GM23338 (cell line): ENCODE data around the gene ATXN7L1.

Source experiments
- CREB1 ChIP-seq: fragments of 250-450 bp; sonication (Bioruptor Pico); IDR thresholded peaks from 2 replicates; pipeline ENCODE4 v1.5.0; 2020; ENCODE audit warnings: low read depth, mild to moderate bottlenecking, moderate library complexity
- CTCF ChIP-seq, 2 experiments: fragments of 200-600 bp in 1 of 2; sonication (generic) in 1 of 2; conservative IDR thresholded peaks; 2 replicates each; pipeline versions ENCODE4 v1.5.1 to v1.6.1; 2016 to 2017; ENCODE audit warnings: antibody characterized with exemption in 2 of 2, low read depth in 2 of 2, mild to moderate bottlenecking in 2 of 2, moderate library complexity in 1 of 2
- EZH2 ChIP-seq: fragments of 200-600 bp; sonication (generic); IDR thresholded peaks from one replicate; pipeline ENCODE4 v1.8.0; 2017; ENCODE audit warnings: antibody characterized with exemption, mild to moderate bottlenecking, low read depth; ENCODE audit not compliant: unreplicated experiment
- EZH2phosphoT487 ChIP-seq: fragments of 200-600 bp; sonication (generic); IDR thresholded peaks from one replicate; pipeline ENCODE4 v1.8.1; 2018; ENCODE audit warnings: antibody characterized with exemption; ENCODE audit not compliant: unreplicated experiment
- JUNB ChIP-seq: IDR thresholded peaks from one replicate; pipeline ENCODE4 v1.6.1; 2016; ENCODE audit warnings: antibody characterized with exemption; ENCODE audit not compliant: unreplicated experiment
- NANOG ChIP-seq: IDR thresholded peaks from 2 replicates; pipeline ENCODE4 v1.6.1; 2016; ENCODE audit warnings: antibody characterized with exemption, borderline replicate concordance
- POLR2AphosphoS5 ChIP-seq: IDR thresholded peaks from 2 replicates; pipeline ENCODE4 v1.6.1; 2016; ENCODE audit warnings: antibody characterized with exemption, low read depth
- STAT1 ChIP-seq: IDR thresholded peaks from one replicate; pipeline ENCODE4 v1.6.1; 2016; ENCODE audit warnings: antibody characterized with exemption; ENCODE audit not compliant: unreplicated experiment
- ZNF114 ChIP-seq: fragments of 250-450 bp; sonication (Bioruptor Pico); IDR thresholded peaks from 2 replicates; pipeline ENCODE4 v1.5.0; 2020; ENCODE audit warnings: mild to moderate bottlenecking, moderate library complexity
- TF ChIP-seq, protein P1 (sequence below): IDR thresholded peaks from 2 replicates; pipeline ENCODE4 v1.6.1; 2016; ENCODE audit warnings: antibody characterized with exemption
- TF ChIP-seq, protein P2 (sequence below): fragments of 250-450 bp; sonication (Bioruptor Pico); IDR thresholded peaks from 2 replicates; pipeline ENCODE4 v1.5.0; 2020; ENCODE audit warnings: mild to moderate bottlenecking, moderate library complexity
- TF ChIP-seq, protein P3 (sequence below): IDR thresholded peaks from one replicate; pipeline ENCODE4 v1.6.1; 2018; ENCODE audit warnings: antibody characterized with exemption; ENCODE audit not compliant: unreplicated experiment

DNA sequence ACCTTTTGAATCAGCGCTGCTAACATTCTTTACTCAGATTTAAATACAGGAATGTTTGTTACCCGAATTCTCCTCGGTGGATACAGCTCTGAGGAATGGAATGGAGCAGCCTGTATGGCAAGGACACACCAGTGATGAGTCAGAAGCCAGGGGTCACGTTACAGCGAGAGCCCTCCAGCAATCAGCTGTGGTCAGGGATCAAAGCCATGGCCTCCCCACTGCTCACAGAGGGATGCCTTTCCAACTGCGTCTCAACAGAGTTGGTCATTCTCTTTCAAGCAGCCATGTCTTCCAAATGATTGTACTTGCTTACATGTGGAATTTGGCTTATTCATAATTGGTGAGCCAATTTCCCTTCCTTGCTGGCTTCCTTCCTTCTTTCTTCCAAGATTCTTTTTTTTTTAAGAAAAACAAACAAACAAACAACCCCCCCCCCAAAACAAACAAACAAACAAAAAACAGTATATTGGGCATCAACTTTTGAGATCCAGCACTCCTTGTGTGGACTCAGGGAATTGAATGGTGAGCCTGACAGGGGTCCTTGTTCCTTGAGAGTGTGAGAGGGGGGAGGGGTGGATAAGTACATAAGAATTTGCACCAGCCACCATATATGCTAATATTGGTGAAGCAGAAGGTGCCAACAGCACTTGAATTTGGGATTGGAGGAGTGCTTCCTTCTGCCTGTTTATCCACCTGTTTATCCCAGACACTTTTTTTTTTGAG is 100.2 kb downstream of the ATXN7L1 start:
- TF ChIP-seq POLR2AphosphoS5 (no peak), CTCF (conservative IDR thresholded peaks at IDR 0.05; ENCODE audit: low read depth in 2 of 2) (no peak), EZH2 (no peak), EZH2phosphoT487 (no peak), CREB1 (CRISPR knock-in tag) (peak; percentile 73), NANOG (peak; percentile 25; the same call in 1 of the 2 replicates), ZNF114 (CRISPR knock-in tag) (no peak), STAT1 (no peak), JUNB (no peak)
- TF ChIP-seq, protein P1, sequence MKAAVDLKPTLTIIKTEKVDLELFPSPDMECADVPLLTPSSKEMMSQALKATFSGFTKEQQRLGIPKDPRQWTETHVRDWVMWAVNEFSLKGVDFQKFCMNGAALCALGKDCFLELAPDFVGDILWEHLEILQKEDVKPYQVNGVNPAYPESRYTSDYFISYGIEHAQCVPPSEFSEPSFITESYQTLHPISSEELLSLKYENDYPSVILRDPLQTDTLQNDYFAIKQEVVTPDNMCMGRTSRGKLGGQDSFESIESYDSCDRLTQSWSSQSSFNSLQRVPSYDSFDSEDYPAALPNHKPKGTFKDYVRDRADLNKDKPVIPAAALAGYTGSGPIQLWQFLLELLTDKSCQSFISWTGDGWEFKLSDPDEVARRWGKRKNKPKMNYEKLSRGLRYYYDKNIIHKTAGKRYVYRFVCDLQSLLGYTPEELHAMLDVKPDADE, result no peak
- TF ChIP-seq, protein P2, sequence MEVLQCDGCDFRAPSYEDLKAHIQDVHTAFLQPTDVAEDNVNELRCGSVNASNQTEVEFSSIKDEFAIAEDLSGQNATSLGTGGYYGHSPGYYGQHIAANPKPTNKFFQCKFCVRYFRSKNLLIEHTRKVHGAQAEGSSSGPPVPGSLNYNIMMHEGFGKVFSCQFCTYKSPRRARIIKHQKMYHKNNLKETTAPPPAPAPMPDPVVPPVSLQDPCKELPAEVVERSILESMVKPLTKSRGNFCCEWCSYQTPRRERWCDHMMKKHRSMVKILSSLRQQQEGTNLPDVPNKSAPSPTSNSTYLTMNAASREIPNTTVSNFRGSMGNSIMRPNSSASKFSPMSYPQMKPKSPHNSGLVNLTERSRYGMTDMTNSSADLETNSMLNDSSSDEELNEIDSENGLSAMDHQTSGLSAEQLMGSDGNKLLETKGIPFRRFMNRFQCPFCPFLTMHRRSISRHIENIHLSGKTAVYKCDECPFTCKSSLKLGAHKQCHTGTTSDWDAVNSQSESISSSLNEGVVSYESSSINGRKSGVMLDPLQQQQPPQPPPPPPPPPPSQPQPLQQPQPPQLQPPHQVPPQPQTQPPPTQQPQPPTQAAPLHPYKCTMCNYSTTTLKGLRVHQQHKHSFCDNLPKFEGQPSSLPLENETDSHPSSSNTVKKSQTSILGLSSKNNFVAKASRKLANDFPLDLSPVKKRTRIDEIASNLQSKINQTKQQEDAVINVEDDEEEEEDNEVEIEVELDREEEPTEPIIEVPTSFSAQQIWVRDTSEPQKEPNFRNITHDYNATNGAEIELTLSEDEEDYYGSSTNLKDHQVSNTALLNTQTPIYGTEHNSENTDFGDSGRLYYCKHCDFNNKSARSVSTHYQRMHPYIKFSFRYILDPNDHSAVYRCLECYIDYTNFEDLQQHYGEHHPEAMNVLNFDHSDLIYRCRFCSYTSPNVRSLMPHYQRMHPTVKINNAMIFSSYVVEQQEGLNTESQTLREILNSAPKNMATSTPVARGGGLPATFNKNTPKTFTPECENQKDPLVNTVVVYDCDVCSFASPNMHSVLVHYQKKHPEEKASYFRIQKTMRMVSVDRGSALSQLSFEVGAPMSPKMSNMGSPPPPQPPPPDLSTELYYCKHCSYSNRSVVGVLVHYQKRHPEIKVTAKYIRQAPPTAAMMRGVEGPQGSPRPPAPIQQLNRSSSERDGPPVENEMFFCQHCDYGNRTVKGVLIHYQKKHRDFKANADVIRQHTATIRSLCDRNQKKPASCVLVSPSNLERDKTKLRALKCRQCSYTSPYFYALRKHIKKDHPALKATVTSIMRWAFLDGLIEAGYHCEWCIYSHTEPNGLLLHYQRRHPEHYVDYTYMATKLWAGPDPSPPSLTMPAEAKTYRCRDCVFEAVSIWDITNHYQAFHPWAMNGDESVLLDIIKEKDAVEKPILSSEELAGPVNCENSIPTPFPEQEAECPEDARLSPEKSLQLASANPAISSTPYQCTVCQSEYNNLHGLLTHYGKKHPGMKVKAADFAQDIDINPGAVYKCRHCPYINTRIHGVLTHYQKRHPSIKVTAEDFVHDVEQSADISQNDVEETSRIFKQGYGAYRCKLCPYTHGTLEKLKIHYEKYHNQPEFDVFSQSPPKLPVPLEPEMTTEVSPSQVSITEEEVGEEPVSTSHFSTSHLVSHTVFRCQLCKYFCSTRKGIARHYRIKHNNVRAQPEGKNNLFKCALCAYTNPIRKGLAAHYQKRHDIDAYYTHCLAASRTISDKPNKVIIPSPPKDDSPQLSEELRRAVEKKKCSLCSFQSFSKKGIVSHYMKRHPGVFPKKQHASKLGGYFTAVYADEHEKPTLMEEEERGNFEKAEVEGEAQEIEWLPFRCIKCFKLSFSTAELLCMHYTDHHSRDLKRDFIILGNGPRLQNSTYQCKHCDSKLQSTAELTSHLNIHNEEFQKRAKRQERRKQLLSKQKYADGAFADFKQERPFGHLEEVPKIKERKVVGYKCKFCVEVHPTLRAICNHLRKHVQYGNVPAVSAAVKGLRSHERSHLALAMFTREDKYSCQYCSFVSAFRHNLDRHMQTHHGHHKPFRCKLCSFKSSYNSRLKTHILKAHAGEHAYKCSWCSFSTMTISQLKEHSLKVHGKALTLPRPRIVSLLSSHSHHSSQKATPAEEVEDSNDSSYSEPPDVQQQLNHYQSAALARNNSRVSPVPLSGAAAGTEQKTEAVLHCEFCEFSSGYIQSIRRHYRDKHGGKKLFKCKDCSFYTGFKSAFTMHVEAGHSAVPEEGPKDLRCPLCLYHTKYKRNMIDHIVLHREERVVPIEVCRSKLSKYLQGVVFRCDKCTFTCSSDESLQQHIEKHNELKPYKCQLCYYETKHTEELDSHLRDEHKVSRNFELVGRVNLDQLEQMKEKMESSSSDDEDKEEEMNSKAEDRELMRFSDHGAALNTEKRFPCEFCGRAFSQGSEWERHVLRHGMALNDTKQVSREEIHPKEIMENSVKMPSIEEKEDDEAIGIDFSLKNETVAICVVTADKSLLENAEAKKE (CRISPR knock-in tag), result peak; percentile 75
- TF ChIP-seq, protein P3, sequence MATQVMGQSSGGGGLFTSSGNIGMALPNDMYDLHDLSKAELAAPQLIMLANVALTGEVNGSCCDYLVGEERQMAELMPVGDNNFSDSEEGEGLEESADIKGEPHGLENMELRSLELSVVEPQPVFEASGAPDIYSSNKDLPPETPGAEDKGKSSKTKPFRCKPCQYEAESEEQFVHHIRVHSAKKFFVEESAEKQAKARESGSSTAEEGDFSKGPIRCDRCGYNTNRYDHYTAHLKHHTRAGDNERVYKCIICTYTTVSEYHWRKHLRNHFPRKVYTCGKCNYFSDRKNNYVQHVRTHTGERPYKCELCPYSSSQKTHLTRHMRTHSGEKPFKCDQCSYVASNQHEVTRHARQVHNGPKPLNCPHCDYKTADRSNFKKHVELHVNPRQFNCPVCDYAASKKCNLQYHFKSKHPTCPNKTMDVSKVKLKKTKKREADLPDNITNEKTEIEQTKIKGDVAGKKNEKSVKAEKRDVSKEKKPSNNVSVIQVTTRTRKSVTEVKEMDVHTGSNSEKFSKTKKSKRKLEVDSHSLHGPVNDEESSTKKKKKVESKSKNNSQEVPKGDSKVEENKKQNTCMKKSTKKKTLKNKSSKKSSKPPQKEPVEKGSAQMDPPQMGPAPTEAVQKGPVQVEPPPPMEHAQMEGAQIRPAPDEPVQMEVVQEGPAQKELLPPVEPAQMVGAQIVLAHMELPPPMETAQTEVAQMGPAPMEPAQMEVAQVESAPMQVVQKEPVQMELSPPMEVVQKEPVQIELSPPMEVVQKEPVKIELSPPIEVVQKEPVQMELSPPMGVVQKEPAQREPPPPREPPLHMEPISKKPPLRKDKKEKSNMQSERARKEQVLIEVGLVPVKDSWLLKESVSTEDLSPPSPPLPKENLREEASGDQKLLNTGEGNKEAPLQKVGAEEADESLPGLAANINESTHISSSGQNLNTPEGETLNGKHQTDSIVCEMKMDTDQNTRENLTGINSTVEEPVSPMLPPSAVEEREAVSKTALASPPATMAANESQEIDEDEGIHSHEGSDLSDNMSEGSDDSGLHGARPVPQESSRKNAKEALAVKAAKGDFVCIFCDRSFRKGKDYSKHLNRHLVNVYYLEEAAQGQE, result no peak
